DOHH2 (cell line): ENCODE measurements around the gene LSAMP.

Source experiments
- H3F3A ChIP-seq: fragments of 200-600 bp; sonication (generic), shearing (Covaris generic); 2 replicates; pipeline ENCODE4 v1.6.0; 2016; ENCODE audit warnings: antibody characterized with exemption, mild to moderate bottlenecking; ENCODE audit not compliant: control insufficient read depth, insufficient read depth
- H3K27ac ChIP-seq: fragments of 200-600 bp; sonication (generic); 2 replicates; pipeline ENCODE4 v1.5.1; 2014; ENCODE audit warnings: low read depth, mild to moderate bottlenecking, low read length, moderate library complexity
- H3K27me3 ChIP-seq: fragments of 200-600 bp; sonication (generic); 2 replicates; pipeline ENCODE4 v1.6.1; 2014; ENCODE audit warnings: mild to moderate bottlenecking, low read length, mixed read lengths; ENCODE audit not compliant: control insufficient read depth
- H3K36me3 ChIP-seq: fragments of 200-600 bp; sonication (generic); 2 replicates; pipeline ENCODE4 v1.6.1; 2014; ENCODE audit warnings: mild to moderate bottlenecking, low read length, moderate library complexity, mixed read lengths; ENCODE audit not compliant: control insufficient read depth
- H3K4me1 ChIP-seq: fragments of 200-600 bp; sonication (generic); 2 replicates; pipeline ENCODE4 v1.6.1; 2014; ENCODE audit warnings: mild to moderate bottlenecking, low read length, mixed read lengths; ENCODE audit not compliant: control insufficient read depth
- H3K4me2 ChIP-seq: fragments of 200-600 bp; sonication (generic); 2 replicates; pipeline ENCODE4 v1.6.0; 2014; ENCODE audit warnings: mild to moderate bottlenecking, low read length, moderate library complexity
- H3K4me3 ChIP-seq: fragments of 200-600 bp; sonication (generic); 2 replicates; pipeline ENCODE4 v1.5.1; 2014; ENCODE audit warnings: mild to moderate bottlenecking, low read length, mixed read lengths
- H3K79me2 ChIP-seq: fragments of 200-600 bp; sonication (generic); 2 replicates; pipeline ENCODE4 v1.6.1; 2014; ENCODE audit warnings: mild to moderate bottlenecking, low read length, mixed read lengths; ENCODE audit not compliant: control insufficient read depth
- H3K9me2 ChIP-seq: fragments of 200-600 bp; sonication (generic); replicated peaks from 2 replicates; pipeline ENCODE4 v1.6.1; 2014; ENCODE audit warnings: mild to moderate bottlenecking, low read length, mixed read lengths; ENCODE audit not compliant: control insufficient read depth
- H3K9me3 ChIP-seq: fragments of 200-600 bp; sonication (generic); 2 replicates; pipeline ENCODE4 v1.6.1; 2014; ENCODE audit warnings: antibody characterized with exemption, low read length, mixed read lengths; ENCODE audit not compliant: control insufficient read depth, insufficient read depth
- H4K20me1 ChIP-seq: fragments of 200-600 bp; sonication (generic); 2 replicates; pipeline ENCODE4 v1.6.0; 2014; ENCODE audit warnings: low read depth, mild to moderate bottlenecking, antibody characterized with exemption, low read length, moderate library complexity; ENCODE audit not compliant: control insufficient read depth, insufficient read depth
- CTCF ChIP-seq: fragments of 200-600 bp; sonication (generic); IDR thresholded peaks from one replicate; pipeline ENCODE4 v1.5.1; 2014; ENCODE audit warnings: antibody characterized with exemption, mild to moderate bottlenecking, low read depth, low read length; ENCODE audit not compliant: poor library complexity, severe bottlenecking
- EZH2phosphoT487 ChIP-seq: fragments of 200-600 bp; sonication (generic); IDR thresholded peaks from 2 replicates; pipeline ENCODE4 v1.6.1; 2017; ENCODE audit warnings: borderline replicate concordance, mild to moderate bottlenecking, antibody characterized with exemption, low read length, moderate library complexity, mixed read lengths

The LSAMP gene

GRCh38 chr3:116429479-116430269 lies 15.6 kb downstream of the LSAMP start:
- H3K9me3 ChIP-seq, result no peaks in the 10 kb centered on the region
- H3F3A ChIP-seq, result no peaks in the 10 kb centered on the region
- no peaks in the 10 kb centered on the region for H3K27me3 ChIP-seq
- H3K4me2 ChIP-seq, result no peak overlapping the region
- H3K4me3 ChIP-seq, result no peak overlapping the region
- no peaks in the 10 kb centered on the region for H4K20me1 ChIP-seq
- no peak for TF ChIP-seq CTCF
- no peak for TF ChIP-seq EZH2phosphoT487
- H3K36me3 ChIP-seq, result no peaks in the 10 kb centered on the region
- H3K9me2 ChIP-seq, result no peaks in the 10 kb centered on the region
- no peaks in the 10 kb centered on the region for H3K79me2 ChIP-seq
- no peak overlapping the region for H3K27ac ChIP-seq
- no peaks in the 10 kb centered on the region for H3K4me1 ChIP-seq

GRCh38 chr3:116426036-116426435 lies 19.3 kb downstream of the LSAMP start:
- no peak for TF ChIP-seq CTCF
- no peak for TF ChIP-seq EZH2phosphoT487
- H3K27me3 ChIP-seq, result no peaks in the 10 kb centered on the region
- H3K4me2 ChIP-seq, result no peak overlapping the region
- no peaks in the 10 kb centered on the region for H3K36me3 ChIP-seq
- no peaks in the 10 kb centered on the region for H3K4me1 ChIP-seq
- H4K20me1 ChIP-seq, result no peaks in the 10 kb centered on the region
- no peaks in the 10 kb centered on the region for H3F3A ChIP-seq
- no peaks in the 10 kb centered on the region for H3K9me3 ChIP-seq
- H3K4me3 ChIP-seq, result no peak overlapping the region
- H3K27ac ChIP-seq, result no peak overlapping the region
- no peaks in the 10 kb centered on the region for H3K9me2 ChIP-seq
- H3K79me2 ChIP-seq, result no peaks in the 10 kb centered on the region

- Histone ChIP-seq H3K4me3 (no peak overlapping the region), H3K27me3 (no peaks in the 10 kb centered on the region), H3K79me2 (no peaks in the 10 kb centered on the region), H4K20me1 (no peaks in the 10 kb centered on the region), H3K36me3 (no peaks in the 10 kb centered on the region), H3K9me3 (no peaks in the 10 kb centered on the region), H3F3A (no peaks in the 10 kb centered on the region), H3K4me1 (no peaks in the 10 kb centered on the region), H3K4me2 (no peak overlapping the region), H3K27ac (no peak overlapping the region), H3K9me2 (no peaks in the 10 kb centered on the region)
- TF ChIP-seq CTCF (no peak), EZH2phosphoT487 (no peak)
Observed at GRCh38 chr3:116425126-116425525, 20.2 kb downstream of the LSAMP start.
